HG03342 (cell line): ENCODE data around the gene OR2H2.

Source experiments
- ATAC-seq: cut with Tn5 transposase; IDR thresholded peaks from one replicate; pipeline ENCODE4 v1.9.1; 2021; ENCODE audit warnings: mild to moderate bottlenecking, moderate library complexity; ENCODE audit not compliant: unreplicated experiment

Gene OR2H2

DNA sequence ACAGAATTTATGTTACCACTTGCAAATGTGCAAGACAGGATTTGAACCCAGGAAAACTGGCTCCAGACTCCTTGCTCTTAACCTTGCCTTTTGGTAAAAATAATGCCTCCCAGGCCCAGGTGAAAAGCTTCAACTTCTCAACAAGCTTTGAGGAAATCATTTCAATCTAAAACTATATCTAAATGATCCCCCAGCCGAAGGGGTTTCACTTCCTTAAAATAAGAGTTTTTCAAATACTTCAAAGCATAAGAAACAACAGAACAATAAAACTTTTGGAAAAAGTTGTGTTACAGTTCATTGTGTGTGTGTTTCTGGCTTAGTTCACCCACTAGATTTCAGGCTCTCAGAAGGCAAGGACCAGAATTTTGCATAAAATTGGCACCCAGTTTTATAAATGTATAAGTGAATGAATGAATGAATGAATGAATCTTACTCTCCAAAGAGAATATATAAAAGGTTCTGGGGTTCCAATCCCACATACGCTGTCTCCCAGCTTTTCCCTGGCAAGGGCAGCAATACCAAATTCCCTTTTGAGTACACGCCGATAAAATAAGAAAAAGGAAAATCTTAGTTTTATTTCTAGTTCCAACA is 5.4 kb downstream of the OR2H2 start:
- ATAC-seq = no peak

DNA sequence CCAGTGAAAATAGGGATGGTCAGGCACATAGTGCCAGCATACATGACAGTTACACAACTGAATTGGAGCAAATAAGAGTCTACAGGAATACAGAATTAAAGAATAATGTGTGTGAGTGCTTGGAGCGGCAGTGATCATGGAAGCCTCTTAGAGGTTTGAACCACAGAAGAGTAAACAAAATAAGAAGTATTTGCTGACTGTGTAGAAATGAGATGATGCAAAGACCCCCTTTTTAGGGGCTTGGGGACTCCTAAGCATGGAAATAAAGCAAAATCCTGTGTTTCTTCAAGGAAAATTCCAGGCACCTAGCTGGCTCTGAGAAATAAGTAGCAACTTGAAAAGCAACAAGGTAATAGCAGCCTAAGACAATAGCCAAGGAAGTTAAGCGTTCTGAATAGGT is 6.8 kb downstream of the OR2H2 start:
- no peak for ATAC-seq

DNA sequence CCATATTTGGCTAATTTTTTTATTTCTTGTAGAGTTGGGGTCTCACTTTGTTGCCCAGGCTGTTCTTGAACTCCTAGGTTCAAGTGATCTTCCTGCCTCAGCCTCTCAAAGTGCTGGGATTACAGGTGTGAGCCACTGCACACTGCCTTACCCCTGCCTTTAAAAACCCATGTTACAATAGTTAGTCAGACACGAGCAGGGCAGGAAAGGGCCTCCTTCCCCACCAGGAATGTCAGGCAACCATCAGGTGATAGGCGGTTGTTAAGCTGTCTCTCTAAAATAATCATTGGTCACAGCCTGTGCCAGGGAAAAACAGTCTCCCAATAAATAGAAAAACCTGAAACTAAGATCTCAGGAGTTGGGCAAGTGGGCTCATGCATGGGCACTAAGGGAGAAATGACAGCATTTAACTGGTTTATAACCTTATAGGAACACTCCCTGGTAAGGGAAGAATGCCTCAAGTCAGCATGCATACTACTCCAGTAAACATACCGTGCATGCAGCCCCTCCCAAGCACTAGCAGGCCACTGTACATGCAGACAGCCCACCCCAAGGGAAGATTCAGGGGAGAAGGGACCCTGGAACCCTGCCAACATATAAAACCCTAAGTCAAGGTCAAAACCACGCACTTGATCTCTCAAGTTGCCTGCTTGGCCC is 8.4 kb downstream of the OR2H2 start:
- no peak for ATAC-seq

DNA sequence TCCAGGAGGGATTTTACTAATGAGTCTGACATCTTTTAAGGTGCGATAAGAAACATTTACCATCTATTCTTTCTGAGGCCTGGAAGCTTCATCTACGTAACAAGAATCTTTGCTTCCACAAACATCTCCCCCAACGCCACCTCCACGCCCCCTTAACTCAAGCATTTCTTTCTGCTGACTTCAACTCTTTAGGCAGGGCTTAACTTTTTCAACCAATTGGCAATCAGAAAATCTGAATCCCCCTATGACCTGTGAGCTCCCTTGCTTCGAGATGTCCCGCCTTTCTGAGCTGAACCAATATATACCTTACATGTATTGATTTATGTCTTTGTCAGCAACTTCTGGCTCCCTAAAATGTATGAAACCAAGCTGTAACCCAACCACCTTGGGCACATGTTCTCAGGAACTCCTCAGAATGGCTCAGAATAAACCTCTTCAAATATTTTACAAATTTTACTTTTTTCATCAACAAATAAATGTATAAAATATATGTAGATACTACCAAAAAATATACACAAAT is 11.5 kb downstream of the OR2H2 start:
- no peak for ATAC-seq

DNA sequence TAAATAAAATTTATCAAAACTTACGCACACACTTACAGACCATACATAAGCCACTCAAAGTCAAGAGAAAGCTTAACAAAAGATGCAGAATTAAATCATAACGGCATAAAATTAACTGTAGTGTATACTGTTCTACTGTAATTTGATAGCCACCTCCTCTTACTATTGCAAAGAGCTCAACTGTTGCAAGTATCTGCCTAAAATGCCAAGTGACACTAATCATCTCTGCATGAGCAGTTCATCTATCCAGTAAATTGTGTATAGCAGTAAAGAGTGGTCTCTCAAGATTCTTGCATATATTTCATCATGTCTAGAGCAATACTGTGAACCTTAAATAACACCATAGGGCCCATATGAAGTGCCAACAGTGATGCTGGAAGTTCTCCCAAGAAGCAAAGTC is 12.3 kb downstream of the OR2H2 start:
- ATAC-seq = no peak

DNA sequence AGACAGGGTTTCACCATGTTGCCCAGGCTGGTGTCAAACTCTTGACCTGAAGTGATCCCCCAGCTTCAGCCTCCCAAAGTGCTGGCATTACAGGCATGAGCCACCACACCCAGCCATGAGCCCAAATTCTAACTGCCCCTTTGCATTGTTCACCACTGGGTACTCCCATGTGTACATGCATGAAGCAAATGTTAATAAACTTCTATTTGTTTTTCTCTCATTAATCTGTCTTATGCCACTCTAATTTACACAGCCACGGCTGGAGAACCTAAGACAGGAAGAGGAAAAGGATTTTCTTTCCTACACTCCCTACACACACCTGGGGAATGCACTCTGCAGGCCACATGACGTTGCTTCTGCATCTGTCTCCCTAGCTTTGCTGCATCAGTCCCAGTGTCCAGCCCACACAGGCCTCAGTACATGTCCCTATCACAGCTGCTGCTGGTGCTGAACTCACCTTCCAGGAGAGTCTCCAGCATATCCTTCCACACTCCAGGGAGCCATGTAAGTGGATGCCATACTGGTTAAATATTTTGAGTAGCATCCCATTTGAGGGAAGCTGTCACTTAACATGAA is 13.3 kb downstream of the OR2H2 start:
- no peak for ATAC-seq

DNA sequence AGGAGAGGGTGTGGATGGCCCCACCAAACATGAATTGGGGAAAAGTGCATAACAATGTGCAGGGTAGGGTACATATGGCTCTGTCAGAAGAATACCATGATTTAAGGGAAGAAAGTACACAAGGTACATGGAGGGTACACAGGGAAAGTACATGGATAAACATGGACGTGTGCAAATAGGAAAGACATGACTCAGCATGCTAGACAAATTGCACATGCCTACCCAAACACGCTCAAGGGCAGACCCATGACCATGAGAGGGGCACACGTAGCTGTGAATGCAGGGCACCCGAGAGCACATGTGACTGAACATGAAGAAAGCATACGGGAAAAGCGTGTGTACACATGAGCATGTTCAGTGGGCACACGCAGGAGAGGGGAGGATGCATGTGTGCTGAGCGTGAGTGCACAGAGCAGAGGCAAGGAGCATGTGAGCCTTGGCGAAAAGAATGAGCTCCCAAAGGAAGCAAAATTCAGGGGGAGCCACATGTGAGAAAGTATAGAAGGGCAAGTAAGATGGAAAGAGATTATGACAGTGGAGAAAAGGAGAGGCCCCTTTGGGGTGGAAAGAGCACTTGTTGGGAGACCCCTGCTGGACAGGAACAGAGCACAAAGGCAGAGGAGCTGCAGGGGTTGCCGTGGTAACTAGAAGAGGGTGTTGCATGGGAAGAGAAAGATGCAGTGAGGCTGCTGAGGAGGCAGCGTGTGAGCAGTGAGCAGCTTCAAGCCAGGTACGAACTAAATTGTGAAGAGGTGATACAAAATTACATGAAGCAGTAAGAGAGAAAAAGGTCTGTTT is 17.8 kb downstream of the OR2H2 start:
- ATAC-seq = no peak

DNA sequence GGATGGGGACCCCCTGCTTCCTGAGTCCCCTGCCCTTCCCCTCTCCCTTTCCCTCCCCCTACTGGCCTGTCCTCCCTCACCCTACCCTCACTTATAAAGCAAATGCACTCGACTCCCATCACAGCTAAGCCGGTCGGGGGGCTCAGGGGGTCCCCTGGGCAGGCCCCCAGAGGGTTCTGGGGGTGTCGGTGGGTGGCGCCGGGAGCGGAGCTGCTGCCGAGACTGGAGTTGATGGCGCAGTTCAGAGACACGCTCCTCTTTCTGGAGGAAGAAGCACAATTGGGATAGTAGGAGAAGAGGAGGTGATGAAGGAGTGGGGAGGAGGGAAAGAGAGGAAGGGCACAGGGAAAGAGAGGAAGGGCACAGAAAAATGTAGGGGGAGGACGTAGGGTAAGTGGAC is 18.5 kb downstream of the OR2H2 start:
- ATAC-seq = no peak

DNA sequence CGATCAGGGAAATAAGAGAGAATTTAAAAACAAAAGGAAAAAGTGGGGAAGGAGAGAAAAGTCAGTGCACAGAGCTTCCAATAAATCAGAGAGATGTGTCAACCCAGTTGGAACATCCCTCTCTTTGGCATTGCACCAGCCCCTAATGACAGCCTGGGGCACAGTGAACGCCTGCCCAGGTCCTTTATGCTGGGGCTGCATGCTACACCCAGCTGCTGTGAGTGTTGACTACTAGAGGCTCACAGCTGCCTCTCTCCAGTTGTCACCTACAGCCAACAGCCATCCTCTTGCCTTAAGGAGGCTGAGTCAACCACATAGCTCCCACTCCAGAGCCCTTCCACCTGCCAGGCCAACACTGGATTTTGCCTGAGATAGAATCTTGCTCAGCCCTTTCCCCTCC is 19.0 kb downstream of the OR2H2 start:
- ATAC-seq = no peak

DNA sequence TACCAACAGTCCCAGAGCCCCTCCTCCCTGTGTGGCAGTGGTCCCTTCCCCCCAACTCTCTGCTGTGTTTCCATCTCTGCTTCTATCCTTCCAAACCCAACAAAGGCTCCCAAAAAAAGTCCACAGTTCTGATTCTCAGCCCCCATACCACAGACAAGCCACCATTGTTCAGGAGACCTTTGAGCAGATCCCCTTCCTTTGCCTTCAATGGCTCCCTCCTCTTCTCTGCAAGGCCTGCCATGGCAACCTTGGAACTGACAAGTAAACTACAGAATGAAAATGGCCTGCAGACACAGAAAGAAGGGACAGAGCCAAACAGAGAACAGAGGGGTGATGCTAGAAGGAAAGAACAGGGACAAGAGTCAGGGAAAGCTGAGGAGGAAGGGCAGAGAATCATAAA is 23.2 kb downstream of the OR2H2 start:
- ATAC-seq = no peak

DNA sequence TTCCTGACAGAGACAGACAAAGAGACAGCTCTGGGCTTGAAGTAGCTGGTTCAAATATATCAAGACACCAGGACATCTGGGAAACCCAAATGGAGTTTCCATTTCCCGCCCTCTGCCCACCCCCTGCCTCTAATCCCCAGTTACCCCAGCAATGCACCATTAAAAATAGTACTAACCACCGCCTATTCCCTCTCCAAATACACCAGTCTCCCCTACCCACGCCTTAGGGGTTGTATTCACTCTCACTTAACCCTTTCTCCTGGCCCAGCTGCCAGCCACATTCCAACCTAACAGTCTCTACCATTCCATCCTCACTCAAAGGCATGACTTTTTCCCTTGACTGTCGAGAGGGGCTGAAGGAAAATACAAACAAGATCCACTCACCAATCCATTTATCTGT is 25.6 kb downstream of the OR2H2 start:
- no peak for ATAC-seq

DNA sequence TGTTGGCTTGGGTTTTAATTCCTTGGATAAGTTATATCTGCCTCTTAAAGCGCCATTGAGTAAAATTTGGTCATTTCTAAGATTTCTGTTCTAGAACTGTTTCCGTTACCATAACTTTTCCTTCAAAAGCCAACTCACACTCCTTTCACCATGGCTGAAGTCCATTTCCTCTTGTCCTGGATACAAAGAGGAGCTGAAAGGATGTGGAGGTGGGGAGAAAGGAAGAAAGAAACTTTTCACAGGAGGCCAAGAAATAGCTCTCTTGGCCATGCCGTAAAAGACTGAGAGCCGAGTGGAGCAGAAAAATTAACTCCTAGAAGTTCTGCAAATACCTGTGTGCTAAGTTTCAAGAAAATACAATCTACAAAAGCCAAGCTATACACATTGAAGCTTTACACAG is 26.5 kb downstream of the OR2H2 start:
- ATAC-seq = no peak

DNA sequence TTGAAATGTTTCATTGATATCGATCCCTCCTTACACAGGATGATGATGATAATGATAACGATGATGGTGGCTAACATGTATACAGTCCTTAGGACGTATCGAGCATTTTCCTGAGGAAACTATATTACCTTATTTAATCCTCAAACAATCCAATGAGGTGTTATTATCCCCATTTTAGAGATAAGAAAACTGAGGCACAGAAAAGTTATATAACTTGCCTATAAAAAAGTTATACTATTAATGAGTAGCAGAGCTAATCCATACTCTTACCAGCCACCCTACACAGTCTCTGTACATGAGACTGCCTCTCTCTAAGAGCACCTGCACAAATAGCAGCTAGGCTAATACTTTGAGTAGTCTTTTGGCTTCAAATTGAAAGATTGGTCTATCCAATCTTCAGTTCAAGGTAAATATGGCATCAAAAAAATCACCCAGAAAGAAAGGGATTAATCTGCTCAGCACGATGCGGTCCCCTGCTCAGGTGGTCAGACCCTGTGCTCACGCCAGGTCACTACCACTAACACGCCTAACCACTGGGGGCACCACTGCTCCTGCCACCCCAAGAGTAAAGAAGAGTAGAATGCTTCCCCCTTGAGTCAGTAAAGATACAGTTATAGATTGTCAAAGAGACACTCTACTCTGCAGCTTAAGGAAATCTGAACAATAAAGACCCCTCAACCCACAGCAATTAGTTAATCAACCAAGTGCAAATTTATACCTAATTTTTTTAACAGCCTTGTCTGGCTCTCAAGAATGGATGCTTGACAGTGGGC is 33.0 kb downstream of the OR2H2 start:
- no peak for ATAC-seq

DNA sequence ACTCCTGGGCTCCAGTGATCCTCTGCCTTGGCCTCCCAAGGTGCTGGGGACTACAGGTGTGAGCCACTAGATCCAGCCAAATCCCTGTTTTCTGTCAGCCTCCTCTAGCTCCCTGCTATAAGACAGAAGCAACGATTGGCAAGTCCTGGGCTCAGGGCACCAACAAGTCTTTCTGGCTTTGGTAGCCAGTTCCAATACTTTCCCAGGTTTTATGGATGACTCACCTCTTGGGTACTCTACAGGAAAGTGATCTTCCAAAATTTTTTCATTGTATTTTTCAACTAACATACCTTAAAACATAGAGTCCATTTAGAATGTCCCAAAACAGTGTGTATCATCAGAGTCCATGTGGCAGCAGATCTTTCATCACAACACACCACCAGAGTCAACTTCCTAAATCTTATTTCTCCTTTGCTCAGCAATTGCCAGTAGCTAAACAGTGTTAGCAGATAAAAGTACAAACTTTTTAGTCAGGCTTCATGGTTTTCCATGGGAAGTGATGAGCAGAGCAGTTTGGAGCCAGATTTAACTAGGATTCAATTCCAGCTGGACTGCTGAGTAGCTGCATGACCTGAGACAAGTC is 34.7 kb downstream of the OR2H2 start:
- no peak for ATAC-seq

DNA sequence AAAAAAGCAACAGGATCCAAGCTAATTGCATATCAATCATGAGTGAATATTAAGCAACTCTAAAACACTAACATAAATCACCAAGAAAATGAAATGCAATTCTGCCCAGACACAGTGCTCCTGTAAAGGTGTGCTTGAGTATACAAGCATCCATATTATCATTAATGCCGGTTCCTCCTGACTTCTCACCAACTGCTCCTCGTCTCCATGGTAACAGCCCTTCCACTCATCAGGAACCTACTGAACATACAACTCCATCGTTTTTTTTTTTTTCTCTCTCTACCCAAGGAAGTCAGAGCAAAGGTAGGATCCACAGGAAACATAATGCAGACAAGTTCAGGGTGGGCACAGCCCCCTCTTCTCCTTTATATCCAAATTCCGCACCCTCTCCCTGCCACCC is 35.7 kb downstream of the OR2H2 start:
- no peak for ATAC-seq

DNA sequence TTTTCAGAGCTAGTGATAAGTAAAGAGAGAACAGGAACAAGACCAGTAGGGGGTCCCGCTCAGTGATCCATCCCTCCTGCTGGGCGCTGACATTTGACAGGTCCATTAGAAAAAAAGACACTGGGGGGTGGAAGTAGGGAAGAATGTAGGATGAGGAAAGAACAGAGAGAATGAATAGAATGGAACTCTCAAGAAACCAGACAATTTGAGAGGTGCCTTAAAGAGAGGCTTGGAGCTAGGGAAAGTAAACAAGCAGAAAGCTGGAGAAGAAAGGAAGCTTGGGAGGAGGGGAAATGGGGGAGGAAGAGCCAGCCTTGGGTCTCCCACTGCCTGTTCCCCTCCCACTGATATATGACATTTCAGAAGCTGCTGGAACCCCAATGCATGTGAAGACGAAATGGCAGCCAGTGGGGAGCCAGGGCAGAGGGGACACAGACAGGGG is 39.6 kb downstream of the OR2H2 start:
- ATAC-seq = no peak

DNA sequence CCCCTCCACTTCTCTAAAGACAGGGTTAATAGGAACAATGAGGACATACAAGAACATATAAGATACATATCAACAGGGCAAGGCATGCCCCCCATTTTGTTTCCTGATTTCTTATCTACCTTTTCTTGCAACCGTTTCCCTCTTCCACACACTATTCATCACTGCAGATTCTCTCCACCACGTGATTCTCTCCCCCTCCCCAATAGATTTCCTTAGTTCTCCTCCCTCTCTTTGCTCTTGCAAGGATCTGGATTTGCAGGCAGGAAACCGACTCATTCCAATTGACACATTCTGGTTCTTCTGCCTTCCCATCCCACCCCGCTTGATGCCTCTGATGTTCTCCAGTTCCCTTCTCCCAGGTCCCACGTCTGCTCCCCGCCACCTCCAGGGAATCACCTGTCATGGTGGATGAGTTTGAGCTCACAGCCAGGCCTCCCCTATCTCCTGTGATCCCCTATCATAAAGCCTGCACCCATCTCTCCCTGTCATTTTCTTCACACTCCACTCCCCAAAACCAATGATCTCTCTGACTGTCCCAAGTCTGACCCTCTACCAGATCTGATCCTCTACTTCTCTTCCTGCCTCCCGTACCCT is 40.5 kb downstream of the OR2H2 start:
- ATAC-seq = no peak

DNA sequence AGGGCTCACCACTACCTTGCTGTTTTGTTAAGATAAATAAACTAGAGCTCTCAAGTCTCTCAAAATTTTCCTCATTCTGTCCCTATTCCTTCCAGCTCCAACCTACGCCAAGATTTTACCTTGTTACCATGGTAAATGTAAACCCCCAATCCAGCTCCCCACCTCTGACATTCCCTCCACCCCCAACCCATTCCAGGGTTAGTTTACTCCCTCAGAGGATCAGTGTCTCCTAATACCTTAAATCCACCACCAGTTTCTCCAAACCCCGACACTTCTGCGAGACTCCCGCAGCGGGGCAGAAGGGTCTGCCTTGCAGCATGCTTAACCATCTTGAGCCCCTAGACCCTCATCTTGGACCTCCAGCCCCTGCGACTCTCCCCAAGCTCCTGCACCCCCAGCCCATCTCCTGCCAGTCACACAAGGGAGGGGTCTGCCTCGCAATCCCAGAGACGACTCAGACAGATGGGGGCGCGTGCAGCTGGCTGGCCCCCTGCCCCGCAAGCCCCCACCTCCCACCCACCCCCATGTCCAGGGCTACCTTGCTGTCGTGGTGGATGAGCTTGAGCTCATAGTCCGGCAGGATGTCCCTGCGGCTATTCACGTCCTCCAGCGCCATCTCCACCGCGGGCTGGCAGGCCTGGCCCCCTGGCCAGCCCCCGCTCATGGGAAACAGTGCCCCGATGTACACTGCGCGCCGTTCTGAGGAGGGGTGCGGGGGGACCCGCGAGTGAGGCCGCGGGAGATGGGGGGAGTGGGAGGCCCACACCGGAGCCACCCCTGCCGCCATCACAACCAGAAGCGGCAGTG is 42.2 kb downstream of the OR2H2 start:
- ATAC-seq = no peak

DNA sequence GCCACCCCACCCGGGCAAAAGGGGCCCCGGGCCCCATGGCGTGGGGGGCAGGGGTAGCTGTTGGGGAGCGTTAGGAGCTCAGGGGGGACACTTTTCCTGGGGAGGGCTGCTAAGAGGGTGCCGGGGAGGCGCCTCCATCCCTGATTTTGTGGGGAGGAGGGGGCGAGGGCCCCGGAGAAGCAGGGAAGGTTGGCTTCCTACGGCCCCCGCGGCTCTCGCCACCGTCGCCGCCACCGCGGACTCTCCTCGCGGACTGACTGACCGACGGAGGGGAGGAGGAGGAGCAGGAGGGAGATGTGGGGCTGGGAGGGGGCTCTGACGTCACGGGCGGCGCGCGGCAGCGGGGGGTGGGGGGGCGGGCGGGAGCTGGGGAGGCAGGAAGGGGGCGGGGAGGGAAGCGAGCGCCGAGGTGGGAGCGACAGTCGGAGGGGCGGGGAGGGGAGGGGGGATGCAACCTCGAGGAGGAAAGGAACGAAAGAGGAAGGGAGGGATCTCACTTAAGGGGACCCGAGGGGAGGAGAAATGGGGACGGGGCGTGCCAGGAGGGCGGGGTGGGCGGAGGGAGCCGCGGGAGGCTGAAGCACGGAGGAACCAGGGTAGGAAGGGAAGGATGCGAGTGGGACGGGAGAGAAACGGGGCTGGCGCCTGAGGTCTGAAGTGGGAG is 43.0 kb downstream of the OR2H2 start:
- no peak for ATAC-seq
